MM.1S (cell line): Measurements from ENCODE around the gene LIPG.

Source experiments
- DNase-seq: peaks from one replicate; pipeline ENCODE4 v3.0.0-alpha.2; 2015
- H2AFZ ChIP-seq: fragments of 300-600 bp; sonication (generic); 2 replicates; pipeline ENCODE4 v1.6.0; 2016; ENCODE audit warnings: antibody characterized with exemption, low read length
- H3F3A ChIP-seq: fragments of 300-600 bp; sonication (generic); 2 replicates; pipeline ENCODE4 v1.6.1; 2016; ENCODE audit warnings: mild to moderate bottlenecking, antibody characterized with exemption, low read length, moderate library complexity, mixed read lengths; ENCODE audit not compliant: insufficient read depth
- H3K27ac ChIP-seq: fragments of 300-600 bp; sonication (generic); 2 replicates; pipeline ENCODE4 v1.5.1; 2016; ENCODE audit warnings: mild to moderate bottlenecking, low read length
- H3K27me3 ChIP-seq: fragments of 300-600 bp; sonication (generic); replicated peaks from 2 replicates; pipeline ENCODE4 v1.6.0; 2016; ENCODE audit warnings: low read length; ENCODE audit not compliant: insufficient read depth
- H3K36me3 ChIP-seq: fragments of 300-600 bp; sonication (generic); replicated peaks from 2 replicates; pipeline ENCODE4 v1.6.1; 2016; ENCODE audit warnings: mild to moderate bottlenecking, low read length, mixed read lengths; ENCODE audit not compliant: insufficient read depth
- H3K4me1 ChIP-seq: fragments of 300-600 bp; sonication (generic); 2 replicates; pipeline ENCODE4 v1.6.1; 2016; ENCODE audit warnings: low read length, mixed read lengths
- H3K4me2 ChIP-seq: fragments of 300-600 bp; sonication (generic); 2 replicates; pipeline ENCODE4 v1.6.0; 2016; ENCODE audit warnings: low read depth, low read length
- H3K4me3 ChIP-seq: fragments of 300-600 bp; sonication (generic); 2 replicates; pipeline ENCODE4 v1.5.1; 2016; ENCODE audit warnings: low read length, mixed read lengths
- H3K79me2 ChIP-seq: fragments of 300-600 bp; sonication (generic); 2 replicates; pipeline ENCODE4 v1.6.1; 2016; ENCODE audit warnings: mixed run types, low read length, mixed read lengths
- H3K9ac ChIP-seq: fragments of 300-600 bp; sonication (generic); 2 replicates; pipeline ENCODE4 v1.6.1; 2016; ENCODE audit warnings: low read length, mixed read lengths
- H3K9me2 ChIP-seq: fragments of 300-600 bp; sonication (generic); replicated peaks from 2 replicates; pipeline ENCODE4 v1.6.1; 2016; ENCODE audit warnings: mild to moderate bottlenecking, low read length, mixed read lengths; ENCODE audit not compliant: insufficient read depth
- H3K9me3 ChIP-seq: fragments of 300-600 bp; sonication (generic); replicated peaks from 2 replicates; pipeline ENCODE4 v1.6.1; 2016; ENCODE audit warnings: mild to moderate bottlenecking, low read length, mixed read lengths; ENCODE audit not compliant: insufficient read depth
- H4K20me1 ChIP-seq: fragments of 300-600 bp; sonication (generic); 2 replicates; pipeline ENCODE4 v1.6.1; 2016; ENCODE audit warnings: mild to moderate bottlenecking, low read length, moderate library complexity, mixed read lengths; ENCODE audit not compliant: insufficient read depth
- EZH2 ChIP-seq: fragments of 300-600 bp; sonication (generic); optimal IDR thresholded peaks from 2 replicates; pipeline ENCODE3; 2017; ENCODE audit warnings: low read depth, mild to moderate bottlenecking, antibody characterized with exemption, low read length, mixed read lengths
- EZH2phosphoT487 ChIP-seq: fragments of 300-600 bp; sonication (generic); IDR thresholded peaks from 2 replicates; pipeline ENCODE4 v1.6.1; 2018; ENCODE audit warnings: antibody characterized with exemption, low read length
- TF ChIP-seq, protein P1 (sequence below): fragments of 300-600 bp; sonication (generic); IDR thresholded peaks from 2 replicates; pipeline ENCODE4 v1.5.1; 2016; ENCODE audit warnings: antibody characterized with exemption, low read length, mixed read lengths

The LIPG gene

GRCh38 chr18:49565101-49565500, 3.2 kb downstream of the LIPG start:
- TF ChIP-seq EZH2phosphoT487 (no peak), EZH2 (no peak)
- TF ChIP-seq, protein P1, sequence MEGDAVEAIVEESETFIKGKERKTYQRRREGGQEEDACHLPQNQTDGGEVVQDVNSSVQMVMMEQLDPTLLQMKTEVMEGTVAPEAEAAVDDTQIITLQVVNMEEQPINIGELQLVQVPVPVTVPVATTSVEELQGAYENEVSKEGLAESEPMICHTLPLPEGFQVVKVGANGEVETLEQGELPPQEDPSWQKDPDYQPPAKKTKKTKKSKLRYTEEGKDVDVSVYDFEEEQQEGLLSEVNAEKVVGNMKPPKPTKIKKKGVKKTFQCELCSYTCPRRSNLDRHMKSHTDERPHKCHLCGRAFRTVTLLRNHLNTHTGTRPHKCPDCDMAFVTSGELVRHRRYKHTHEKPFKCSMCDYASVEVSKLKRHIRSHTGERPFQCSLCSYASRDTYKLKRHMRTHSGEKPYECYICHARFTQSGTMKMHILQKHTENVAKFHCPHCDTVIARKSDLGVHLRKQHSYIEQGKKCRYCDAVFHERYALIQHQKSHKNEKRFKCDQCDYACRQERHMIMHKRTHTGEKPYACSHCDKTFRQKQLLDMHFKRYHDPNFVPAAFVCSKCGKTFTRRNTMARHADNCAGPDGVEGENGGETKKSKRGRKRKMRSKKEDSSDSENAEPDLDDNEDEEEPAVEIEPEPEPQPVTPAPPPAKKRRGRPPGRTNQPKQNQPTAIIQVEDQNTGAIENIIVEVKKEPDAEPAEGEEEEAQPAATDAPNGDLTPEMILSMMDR, result no peak
- Histone ChIP-seq H3K4me1 (peaks cover 13% of the 10 kb centered on the region), H3K9me3 (no peaks in the 10 kb centered on the region), H3K4me3 (no peak overlapping the region), H4K20me1 (no peaks in the 10 kb centered on the region), H3K27ac (no peak overlapping the region), H3K79me2 (no peaks in the 10 kb centered on the region), H3K4me2 (no peak overlapping the region), H3K27me3 (peaks cover 26% of the 10 kb centered on the region), H3K36me3 (no peaks in the 10 kb centered on the region), H3F3A (no peaks in the 10 kb centered on the region), H3K9ac (no peak overlapping the region), H3K9me2 (no peaks in the 10 kb centered on the region), H2AFZ (no peak overlapping the region)
- DNase-seq, result no peak

DNA sequence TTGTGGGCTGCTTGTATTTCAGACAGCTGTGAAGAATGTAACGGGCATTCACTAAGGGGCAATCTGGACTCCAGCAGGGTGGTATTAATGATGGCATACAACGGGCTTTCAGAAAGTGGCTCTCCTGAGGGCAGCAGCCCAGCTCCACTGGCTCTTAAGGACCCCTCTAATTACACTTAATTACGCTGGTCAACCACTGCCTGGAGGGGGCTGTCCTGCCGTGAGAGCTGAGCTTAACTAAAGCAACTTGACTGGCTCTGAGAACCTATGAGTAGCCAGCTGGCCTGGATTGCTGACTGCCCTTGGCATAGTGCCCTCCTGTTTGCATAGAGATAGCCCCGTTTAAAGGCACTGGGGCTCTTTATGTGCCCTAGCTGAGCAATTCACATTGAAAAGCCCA, 3.8 kb downstream of the LIPG start:
- no peaks in the 10 kb centered on the region for H3K79me2 ChIP-seq
- H3F3A ChIP-seq, result no peaks in the 10 kb centered on the region

DNA sequence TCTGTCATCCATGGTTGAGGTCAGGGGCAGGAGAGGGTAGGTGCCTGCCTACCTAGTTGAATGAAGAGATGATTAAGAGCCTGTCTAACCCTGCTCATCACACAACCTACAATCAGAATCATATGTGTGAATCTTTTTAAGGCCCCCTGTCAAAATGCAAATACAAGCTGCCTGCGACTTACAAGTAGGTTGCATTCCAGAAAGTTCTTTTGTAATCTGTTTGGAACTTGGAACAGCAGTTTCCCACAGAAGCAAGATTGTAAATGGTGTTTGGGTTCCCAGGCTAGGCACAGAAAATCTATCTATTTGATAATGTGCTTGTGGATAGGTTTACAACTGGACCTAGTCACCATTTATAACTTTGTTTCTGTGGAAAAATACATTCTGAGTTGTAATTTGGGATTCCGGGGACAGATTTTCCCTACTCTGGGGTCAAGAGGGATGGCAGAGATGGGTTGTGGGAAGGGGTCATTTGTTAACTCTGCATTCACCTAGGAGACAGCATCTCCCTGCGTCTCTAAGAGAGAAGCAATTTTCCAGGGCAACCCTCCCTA, 4.4 kb downstream of the LIPG start:
- no peak overlapping the region for H3K9ac ChIP-seq
- H3K4me2 ChIP-seq, result no peak overlapping the region
- H3K9me2 ChIP-seq, result no peaks in the 10 kb centered on the region
- peaks cover 17% of the 10 kb centered on the region for H3K27me3 ChIP-seq
- no peaks in the 10 kb centered on the region for H3F3A ChIP-seq
- peaks cover 13% of the 10 kb centered on the region for H3K4me1 ChIP-seq
- no peak overlapping the region for H2AFZ ChIP-seq
- no peaks in the 10 kb centered on the region for H3K9me3 ChIP-seq
- H4K20me1 ChIP-seq, result no peaks in the 10 kb centered on the region
- TF ChIP-seq EZH2, result no peak
- TF ChIP-seq EZH2phosphoT487, result no peak
- TF ChIP-seq, protein P1, result no peak
- no peaks in the 10 kb centered on the region for H3K36me3 ChIP-seq
- H3K4me3 ChIP-seq, result no peak overlapping the region
- H3K79me2 ChIP-seq, result no peaks in the 10 kb centered on the region
- DNase-seq, result no peak
- H3K27ac ChIP-seq, result no peak overlapping the region

More for the DNA sequence above, 3.8 kb downstream of the LIPG start:
- no peaks in the 10 kb centered on the region for H3K9me2 ChIP-seq
- H3K27ac ChIP-seq, result no peak overlapping the region
- no peaks in the 10 kb centered on the region for H4K20me1 ChIP-seq
- no peak overlapping the region for H2AFZ ChIP-seq
- H3K9me3 ChIP-seq, result no peaks in the 10 kb centered on the region
- H3K36me3 ChIP-seq, result no peaks in the 10 kb centered on the region
- TF ChIP-seq, protein P1, result no peak
- TF ChIP-seq EZH2phosphoT487, result no peak
- no peak for TF ChIP-seq EZH2
- no peak for DNase-seq
- peaks cover 24% of the 10 kb centered on the region for H3K27me3 ChIP-seq
- no peak overlapping the region for H3K4me3 ChIP-seq
- H3K4me1 ChIP-seq, result peaks cover 13% of the 10 kb centered on the region
- H3K4me2 ChIP-seq, result no peak overlapping the region
- H3K9ac ChIP-seq, result no peak overlapping the region
